GM21786 (cell line): ENCODE measurements around the gene ZDHHC11.
"Not testable (repeated sequence)": the region's sequence is repeated elsewhere in the genome, so short reads cannot be mapped to it uniquely, and the experiment has no call there.

ENCODE experiments used
- ATAC-seq: cut with Tn5 transposase; IDR thresholded peaks from one replicate; pipeline ENCODE4 v1.9.1; 2021; ENCODE audit not compliant: unreplicated experiment

The ZDHHC11 gene

GRCh38 chr5:778967-779366 is 71.8 kb downstream of the ZDHHC11 start:
- not testable (repeated sequence) for ATAC-seq

- ATAC-seq: not testable (repeated sequence)
Observed at GRCh38 chr5:778421-778820, 72.4 kb downstream of the ZDHHC11 start.

GRCh38 chr5:777756-778161 is 73.0 kb downstream of the ZDHHC11 start:
- no peak for ATAC-seq

GRCh38 chr5:776862-777711 is 73.7 kb downstream of the ZDHHC11 start:
- no peak for ATAC-seq

GRCh38 chr5:775961-776861 is 74.6 kb downstream of the ZDHHC11 start:
- ATAC-seq: no peak

GRCh38 chr5:775595-775960 is 75.2 kb downstream of the ZDHHC11 start:
- not testable (repeated sequence) for ATAC-seq

GRCh38 chr5:774854-775505 is 75.8 kb downstream of the ZDHHC11 start:
- ATAC-seq: not testable (repeated sequence)

- not testable (repeated sequence) for ATAC-seq
Observed at GRCh38 chr5:774304-774703, 76.5 kb downstream of the ZDHHC11 start.

GRCh38 chr5:773517-774264 is 77.1 kb downstream of the ZDHHC11 start:
- ATAC-seq: no peak

GRCh38 chr5:772931-773330 is 77.9 kb downstream of the ZDHHC11 start:
- ATAC-seq: not testable (repeated sequence)

- not testable (repeated sequence) for ATAC-seq
Observed at GRCh38 chr5:772547-772890, 78.3 kb downstream of the ZDHHC11 start.

- not testable (repeated sequence) for ATAC-seq
Observed at GRCh38 chr5:771841-772546, 78.8 kb downstream of the ZDHHC11 start.

- ATAC-seq: not testable (repeated sequence)
Observed at GRCh38 chr5:771087-771781, 79.6 kb downstream of the ZDHHC11 start.

- ATAC-seq: not testable (repeated sequence)
Observed at GRCh38 chr5:770585-770984, 80.2 kb downstream of the ZDHHC11 start.

GRCh38 chr5:769485-770145 is 81.2 kb downstream of the ZDHHC11 start:
- not testable (repeated sequence) for ATAC-seq

- no peak for ATAC-seq
Observed at GRCh38 chr5:766666-767431, 83.9 kb downstream of the ZDHHC11 start.

GRCh38 chr5:765948-766631 is 84.7 kb downstream of the ZDHHC11 start:
- no peak for ATAC-seq
